Measurements from ENCODE around the gene VSIG10L2.

The VSIG10L2 gene

DNA sequence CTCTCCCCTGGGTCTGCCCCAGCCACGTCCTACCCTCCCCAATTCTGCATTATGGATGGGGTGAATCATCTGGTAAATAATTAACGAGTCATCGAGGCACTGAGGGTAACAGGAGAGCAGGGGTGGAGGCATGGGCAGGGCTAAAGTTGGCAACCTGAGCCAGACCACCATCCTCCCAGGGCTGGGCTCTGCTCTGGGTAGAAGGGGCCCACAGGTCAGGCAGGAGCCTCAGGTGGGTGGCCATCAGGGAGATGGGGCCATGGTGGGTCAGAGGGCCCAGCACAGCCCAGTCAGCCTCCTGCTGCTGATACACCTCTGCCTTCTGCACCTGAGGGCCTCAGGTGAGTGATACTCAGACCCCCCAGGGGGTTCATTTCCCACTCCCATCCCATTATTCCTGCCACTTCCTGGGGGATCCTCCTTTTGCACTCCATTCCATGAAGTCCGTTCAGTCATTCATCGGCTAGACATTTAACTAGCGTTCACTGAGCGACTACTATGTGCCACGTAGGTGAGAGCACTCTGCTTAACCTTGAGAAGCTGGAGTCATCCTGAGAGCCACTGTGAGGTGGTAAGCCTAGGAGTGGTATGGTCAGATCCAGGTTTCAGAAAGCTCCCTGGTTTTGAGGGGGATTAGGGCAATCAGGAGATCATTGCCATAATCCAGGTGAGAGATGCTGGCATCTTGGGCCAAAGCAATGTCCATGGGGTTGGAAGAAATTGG lies at the start of gene VSIG10L2:
Gene VSIG10L2, plus strand, starts transcription at position 248 of the 724 bp plus-strand sequence. Its CDS starts 12 bp downstream, at position 260.
- H3K27ac ChIP-seq: no peak within 1 kb of the TSS
- TF ChIP-seq, protein P1, sequence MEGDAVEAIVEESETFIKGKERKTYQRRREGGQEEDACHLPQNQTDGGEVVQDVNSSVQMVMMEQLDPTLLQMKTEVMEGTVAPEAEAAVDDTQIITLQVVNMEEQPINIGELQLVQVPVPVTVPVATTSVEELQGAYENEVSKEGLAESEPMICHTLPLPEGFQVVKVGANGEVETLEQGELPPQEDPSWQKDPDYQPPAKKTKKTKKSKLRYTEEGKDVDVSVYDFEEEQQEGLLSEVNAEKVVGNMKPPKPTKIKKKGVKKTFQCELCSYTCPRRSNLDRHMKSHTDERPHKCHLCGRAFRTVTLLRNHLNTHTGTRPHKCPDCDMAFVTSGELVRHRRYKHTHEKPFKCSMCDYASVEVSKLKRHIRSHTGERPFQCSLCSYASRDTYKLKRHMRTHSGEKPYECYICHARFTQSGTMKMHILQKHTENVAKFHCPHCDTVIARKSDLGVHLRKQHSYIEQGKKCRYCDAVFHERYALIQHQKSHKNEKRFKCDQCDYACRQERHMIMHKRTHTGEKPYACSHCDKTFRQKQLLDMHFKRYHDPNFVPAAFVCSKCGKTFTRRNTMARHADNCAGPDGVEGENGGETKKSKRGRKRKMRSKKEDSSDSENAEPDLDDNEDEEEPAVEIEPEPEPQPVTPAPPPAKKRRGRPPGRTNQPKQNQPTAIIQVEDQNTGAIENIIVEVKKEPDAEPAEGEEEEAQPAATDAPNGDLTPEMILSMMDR (IDR thresholded peaks at IDR 0.05): no peak
- TF ChIP-seq ZFX (IDR thresholded peaks at IDR 0.05; ENCODE audit: borderline replicate concordance): no peak

DNA sequence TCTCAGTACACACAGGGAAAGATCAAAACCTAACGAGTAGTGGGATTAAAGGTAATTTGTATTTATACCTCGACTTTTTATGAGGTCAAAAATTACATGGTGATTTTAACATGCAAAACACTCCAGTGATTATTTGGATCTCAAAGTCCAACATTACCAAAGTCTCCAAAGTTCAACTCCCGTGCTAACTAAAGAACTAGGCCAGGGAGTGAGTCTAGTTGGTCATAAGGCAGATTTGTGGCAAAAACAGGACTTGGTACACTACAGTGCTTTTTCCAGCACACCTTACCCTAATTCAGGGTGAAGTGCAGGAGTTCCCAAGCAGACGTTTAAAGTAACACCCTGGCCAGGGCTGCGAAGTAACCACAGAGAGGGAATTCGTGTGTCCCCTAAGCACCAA lies 44.0 kb upstream of the VSIG10L2 start:
- peak overlapping the region; percentile 63 for H3K27ac ChIP-seq
- no peak for TF ChIP-seq ZFX (IDR thresholded peaks at IDR 0.05; ENCODE audit: borderline replicate concordance)
- TF ChIP-seq, protein P1 (IDR thresholded peaks at IDR 0.05): no peak

DNA sequence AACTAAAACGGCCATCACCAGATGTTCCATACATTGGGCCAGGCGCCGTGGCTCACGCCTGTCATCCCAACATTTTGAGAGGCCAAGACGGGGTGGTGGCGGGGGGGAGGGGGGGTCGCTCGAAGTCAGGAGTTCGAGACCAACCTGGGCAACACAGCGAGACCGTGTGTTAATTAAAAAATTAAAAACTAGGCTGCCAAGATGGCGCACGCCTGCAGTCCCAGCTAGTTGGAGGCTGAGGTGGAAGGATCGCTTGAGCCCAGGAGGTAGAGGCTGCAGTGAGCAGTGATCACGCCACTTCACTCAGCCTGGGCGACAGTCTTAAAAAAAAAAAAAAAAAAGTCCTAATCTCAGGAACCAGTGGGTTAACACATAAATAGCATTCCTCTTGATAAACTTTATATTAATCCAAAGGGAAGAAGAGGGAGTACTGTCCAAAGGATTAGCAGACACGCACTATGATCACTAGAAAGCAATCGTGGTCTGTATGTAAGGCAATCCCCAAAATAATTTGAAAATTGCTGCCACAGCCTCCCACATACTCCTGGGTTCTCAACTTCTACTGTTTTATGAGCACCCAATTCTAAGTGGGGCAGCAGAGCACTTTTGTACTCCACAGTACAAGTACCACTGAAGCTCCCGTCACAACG lies 43.4 kb upstream of the VSIG10L2 start:
- TF ChIP-seq, protein P1 (IDR thresholded peaks at IDR 0.05): no peak
- TF ChIP-seq ZFX (IDR thresholded peaks at IDR 0.05; ENCODE audit: borderline replicate concordance): no peak

DNA sequence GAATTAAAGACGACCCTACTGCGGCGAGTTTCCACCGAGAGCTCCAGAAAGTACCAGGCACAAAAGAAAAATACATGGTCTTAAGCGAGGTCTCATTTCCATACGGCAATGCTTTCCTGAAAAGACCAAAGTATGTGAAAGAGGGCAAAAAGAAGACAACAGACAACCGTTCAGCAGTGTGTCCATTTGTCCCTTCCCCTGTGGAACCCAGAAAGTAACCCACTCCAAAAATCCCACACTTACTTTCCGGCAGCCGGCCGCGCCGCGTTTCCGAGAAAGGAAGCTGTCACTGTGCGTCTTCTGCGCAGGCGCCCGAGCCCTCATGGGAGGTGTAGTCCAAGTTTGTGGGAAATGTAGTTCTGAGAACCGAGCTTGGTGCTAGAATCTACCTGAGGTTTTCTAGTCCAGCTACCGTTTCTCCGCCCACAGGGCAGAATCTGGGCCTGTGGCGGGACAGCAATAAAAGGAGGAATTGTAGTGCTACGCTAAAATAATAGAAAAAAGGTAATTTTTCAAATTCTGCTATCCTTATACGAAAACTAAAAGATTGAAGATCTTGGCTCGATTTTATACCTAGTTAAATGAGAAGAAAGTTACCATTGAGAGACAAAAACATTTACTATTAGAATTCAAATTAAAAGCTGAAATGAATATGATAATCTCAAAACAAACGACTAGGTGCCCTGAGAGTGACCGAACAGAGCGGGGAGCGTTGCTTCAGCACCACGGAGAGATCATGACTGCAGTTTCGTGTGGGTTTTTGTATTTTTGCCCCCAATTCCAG lies 42.7 kb upstream of the VSIG10L2 start, which contains the start of gene PUS3:
Gene PUS3, minus strand, starts transcription at position 280 of the 784 bp plus-strand sequence. CDS start 6,922 bp downstream, outside the sequence.
- TF ChIP-seq, protein P1 (IDR thresholded peaks at IDR 0.05): no peak
- no peak for TF ChIP-seq ZFX (IDR thresholded peaks at IDR 0.05; ENCODE audit: borderline replicate concordance)
- H3K27ac ChIP-seq: peak within 1 kb of the TSS; percentile 63

More for the DNA sequence above, 43.4 kb upstream of the VSIG10L2 start:
- peak overlapping the region; percentile 63 for H3K27ac ChIP-seq

DNA sequence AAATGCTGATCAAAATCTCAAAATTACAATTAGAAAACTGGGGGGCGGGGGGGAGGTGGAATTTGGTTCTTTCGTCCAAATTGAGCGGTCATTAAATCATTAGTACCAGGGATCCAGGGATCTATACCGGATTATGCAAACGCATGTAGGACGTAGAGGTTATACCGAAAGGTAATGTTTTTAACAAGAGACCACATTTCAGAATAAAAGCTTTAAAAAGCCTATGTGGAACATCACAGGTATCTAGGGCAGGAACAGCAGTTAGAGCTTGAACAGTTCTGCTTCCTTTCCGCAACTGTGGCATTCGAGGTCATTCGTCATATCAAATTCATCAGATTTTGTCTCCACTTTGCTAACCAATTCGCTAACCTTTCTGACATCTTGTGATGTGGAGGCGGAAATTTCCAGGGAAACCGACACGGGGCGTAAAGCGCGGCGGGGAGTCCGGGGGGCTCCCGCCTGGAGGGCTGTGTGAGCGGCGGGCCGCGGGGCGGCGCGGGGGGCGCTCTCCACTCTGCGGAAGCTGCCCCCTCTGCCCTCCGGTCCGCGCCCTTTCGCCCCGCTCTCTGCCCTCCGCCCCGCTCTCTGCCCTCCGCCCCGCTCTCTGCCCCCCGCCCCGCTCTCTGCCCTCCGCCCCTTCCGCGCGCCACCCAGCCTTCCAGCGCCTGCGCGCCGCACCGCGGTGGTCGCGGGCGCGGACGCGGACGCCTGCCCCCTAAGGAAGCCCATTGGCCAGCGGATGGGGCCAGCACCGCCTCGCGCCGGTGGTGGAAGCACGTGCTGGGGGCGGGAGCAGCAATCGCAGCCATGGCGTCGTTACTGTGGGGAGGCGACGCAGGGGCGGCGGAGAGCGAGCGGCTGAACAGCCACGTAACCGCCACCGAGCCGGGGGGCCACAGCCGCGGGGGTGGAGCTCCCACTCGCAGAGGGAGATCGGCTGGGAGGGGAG lies 41.9 kb upstream of the VSIG10L2 start, which contains the start of gene DDX25:
Gene DDX25, plus strand, starts transcription at position 798 of the 949 bp plus-strand sequence. Its CDS starts 10 bp downstream, at position 808.
- no peak within 1 kb of the TSS for H3K27ac ChIP-seq
- TF ChIP-seq, protein P1 (IDR thresholded peaks at IDR 0.05): no peak
- TF ChIP-seq ZFX (IDR thresholded peaks at IDR 0.05; ENCODE audit: borderline replicate concordance): no peak

DNA sequence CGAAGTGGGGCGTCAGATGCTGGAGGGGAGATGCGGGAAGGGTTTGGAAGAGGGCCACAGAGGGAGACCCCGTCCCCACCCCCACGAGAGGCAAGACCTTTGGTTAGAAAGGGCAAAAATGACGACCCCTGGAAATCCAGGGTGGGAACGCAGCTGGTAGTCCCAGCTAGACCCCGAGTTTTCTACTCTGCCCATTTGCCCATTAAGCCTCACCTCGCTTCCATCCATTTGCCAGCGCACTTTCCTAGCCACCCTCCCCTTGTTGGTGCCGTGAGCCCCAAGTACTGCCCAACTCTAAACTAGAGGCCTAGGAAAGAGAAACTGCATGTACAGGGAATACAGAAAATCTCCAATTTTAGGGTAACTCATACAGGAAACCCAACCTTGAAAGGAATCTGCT lies 41.2 kb upstream of the VSIG10L2 start:
- no peak overlapping the region for H3K27ac ChIP-seq
- TF ChIP-seq ZFX (IDR thresholded peaks at IDR 0.05; ENCODE audit: borderline replicate concordance): no peak
- TF ChIP-seq, protein P1 (IDR thresholded peaks at IDR 0.05): no peak

Data from 22Rv1 (cell line).